ENCODE data around the gene GDF10. TPM values are rescaled to one million over a fixed set of nuclear protein-coding genes. Genes with fewer than 3 reads are reported as not detected.

The GDF10 gene
- total RNA-seq, 2 donors from 2014 or later = 6.6 to 8.0 TPM

DNA sequence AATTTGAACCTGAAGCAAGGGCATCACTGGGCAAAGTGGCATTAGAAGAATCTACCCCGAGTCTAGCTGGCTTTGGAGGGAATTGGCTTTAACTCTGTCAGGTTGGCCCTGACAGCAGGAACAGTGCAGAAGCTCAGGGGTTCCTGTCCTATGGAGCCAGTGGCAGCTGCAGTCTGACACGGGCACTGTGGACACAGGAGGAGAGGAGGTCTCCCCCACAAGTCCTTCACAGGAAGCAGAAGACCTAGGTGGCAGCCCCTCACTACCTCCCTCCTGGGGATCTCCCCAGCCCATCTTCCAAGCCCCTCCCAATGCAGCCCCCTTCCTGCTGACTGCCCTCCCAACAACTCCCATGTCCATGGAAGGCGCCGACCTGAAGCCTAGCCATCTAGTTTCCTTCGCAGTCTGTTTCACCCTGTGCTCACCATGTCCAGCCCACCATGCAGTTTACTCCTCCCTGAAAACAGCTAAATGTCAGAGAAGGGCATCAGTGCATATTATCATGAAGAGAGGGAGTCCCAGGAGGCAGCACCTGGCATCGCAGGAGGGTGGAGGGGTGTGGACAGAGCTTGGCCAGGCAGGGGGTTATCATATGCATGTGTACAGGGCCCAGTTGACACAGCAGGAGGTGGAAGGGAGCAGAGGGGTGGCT, 17.9 kb upstream of the GDF10 start:
- DNase-seq (no peak), ATAC-seq (no peak)
- Histone ChIP-seq H3K27me3 (no peaks in the 10 kb centered on the region), H3K27ac (no peak overlapping the region), H3K9me3 (no peaks in the 10 kb centered on the region), H3K4me1 (peaks cover 6% of the 10 kb centered on the region), H3K36me3 (replicated peaks in 1 of 2; ENCODE audit: insufficient read depth in 1 of 2, low read depth in 2 of 2) (no peaks in the 10 kb centered on the region), H3K4me3 (no peak overlapping the region)
- TF ChIP-seq, protein P1, sequence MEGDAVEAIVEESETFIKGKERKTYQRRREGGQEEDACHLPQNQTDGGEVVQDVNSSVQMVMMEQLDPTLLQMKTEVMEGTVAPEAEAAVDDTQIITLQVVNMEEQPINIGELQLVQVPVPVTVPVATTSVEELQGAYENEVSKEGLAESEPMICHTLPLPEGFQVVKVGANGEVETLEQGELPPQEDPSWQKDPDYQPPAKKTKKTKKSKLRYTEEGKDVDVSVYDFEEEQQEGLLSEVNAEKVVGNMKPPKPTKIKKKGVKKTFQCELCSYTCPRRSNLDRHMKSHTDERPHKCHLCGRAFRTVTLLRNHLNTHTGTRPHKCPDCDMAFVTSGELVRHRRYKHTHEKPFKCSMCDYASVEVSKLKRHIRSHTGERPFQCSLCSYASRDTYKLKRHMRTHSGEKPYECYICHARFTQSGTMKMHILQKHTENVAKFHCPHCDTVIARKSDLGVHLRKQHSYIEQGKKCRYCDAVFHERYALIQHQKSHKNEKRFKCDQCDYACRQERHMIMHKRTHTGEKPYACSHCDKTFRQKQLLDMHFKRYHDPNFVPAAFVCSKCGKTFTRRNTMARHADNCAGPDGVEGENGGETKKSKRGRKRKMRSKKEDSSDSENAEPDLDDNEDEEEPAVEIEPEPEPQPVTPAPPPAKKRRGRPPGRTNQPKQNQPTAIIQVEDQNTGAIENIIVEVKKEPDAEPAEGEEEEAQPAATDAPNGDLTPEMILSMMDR (IDR thresholded peaks at IDR 0.05) = no peak
- TF ChIP-seq POLR2A (IDR thresholded peaks at IDR 0.05) = no peak
- intact Hi-C loops (cut with DNase I) = no loop called here
- 74 to 78% methylated on average over 5 to 6 of the region's 6 CpGs for WGBS, 2 donors

DNA sequence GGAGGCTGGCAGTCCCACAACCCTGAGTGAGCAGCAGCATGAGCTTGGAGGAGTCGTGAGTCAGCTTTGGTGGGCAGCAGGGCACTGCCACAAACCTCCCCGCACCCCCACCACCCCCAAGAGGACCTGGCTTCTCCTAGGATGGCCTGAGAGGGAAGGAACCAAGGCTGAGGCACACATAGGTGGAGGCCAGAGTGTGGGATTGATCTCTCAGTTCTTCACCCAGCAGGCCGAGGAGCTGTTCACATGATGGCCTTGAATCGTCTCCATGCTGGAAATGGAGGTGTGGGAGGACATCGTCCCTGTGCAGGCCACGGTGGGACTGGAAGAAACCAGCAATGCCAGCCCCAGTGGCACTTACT, 17.4 kb upstream of the GDF10 start:
- Histone ChIP-seq H3K36me3 (replicated peaks in 1 of 2; ENCODE audit: insufficient read depth in 1 of 2, low read depth in 2 of 2) (no peaks in the 10 kb centered on the region), H3K4me3 (no peak overlapping the region), H3K9me3 (no peaks in the 10 kb centered on the region), H3K4me1 (peaks cover 11% of the 10 kb centered on the region), H3K27ac (no peak overlapping the region), H3K27me3 (no peaks in the 10 kb centered on the region)
- ATAC-seq (no peak), DNase-seq (no peak)
- WGBS, 2 donors = 55 to 88% methylated on average over 1 to 6 of the region's 6 CpGs
- TF ChIP-seq, protein P1 (IDR thresholded peaks at IDR 0.05) = no peak
- no peak for TF ChIP-seq POLR2A (IDR thresholded peaks at IDR 0.05)
- intact Hi-C loops (cut with DNase I) = no loop called here

DNA sequence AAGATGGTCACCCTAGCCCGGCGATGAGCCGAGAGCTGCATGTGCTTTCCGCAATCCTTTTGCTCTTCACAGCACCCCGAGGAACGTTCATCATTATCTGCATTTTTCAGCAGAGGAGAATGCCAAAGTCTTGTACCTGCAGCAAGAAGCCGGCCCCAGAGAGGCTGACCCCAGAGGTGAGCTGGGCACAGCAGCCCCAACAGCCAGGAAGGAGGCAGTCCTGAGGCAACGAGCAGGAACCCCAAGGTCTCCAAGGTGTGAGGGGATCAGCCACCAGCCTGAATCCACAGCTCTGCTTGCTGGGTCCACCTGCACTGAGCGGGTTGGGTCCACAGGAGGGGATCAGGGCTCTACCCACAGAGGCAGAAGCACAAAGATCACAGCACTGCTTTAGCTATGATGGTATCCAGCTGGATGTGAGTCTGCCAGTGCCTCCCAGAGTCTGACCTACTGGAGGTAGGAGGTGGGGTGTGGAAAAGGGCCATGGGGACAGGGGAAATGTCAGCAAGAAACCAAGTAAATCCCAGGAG, 16.8 kb upstream of the GDF10 start:
- Histone ChIP-seq H3K4me1 (peaks cover 13% of the 10 kb centered on the region), H3K36me3 (replicated peaks in 1 of 2; ENCODE audit: insufficient read depth in 1 of 2, low read depth in 2 of 2) (no peaks in the 10 kb centered on the region), H3K9me3 (no peaks in the 10 kb centered on the region), H3K27me3 (no peaks in the 10 kb centered on the region), H3K27ac (no peak overlapping the region), H3K4me3 (no peak overlapping the region)
- TF ChIP-seq, protein P1 (IDR thresholded peaks at IDR 0.05) = no peak
- TF ChIP-seq POLR2A (IDR thresholded peaks at IDR 0.05) = no peak
- WGBS, 2 donors = 89 to 98% methylated on average over 8 to 9 of the region's 9 CpGs
- no peak for ATAC-seq
- no peak for DNase-seq
- intact Hi-C loops (cut with DNase I) = no loop called here

DNA sequence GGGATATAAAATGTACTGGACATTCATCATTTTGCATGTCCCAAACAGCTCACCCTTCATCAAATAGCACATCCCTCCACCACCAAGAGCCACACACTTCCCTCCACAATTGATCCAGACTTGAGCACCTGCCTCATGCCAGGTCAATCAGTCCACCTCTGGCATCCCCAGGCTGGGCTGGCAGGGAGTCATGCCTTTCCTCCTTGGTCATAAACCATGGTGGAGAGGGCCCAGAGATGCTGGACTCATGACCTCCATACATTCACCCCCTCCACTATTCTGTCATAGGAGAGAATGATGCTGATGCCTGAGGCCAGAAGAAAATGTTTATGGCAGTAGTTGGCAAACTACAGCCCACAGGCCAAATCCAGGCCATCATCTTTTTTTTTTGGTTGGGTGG, 16.1 kb upstream of the GDF10 start:
- Histone ChIP-seq H3K4me1 (peaks cover 13% of the 10 kb centered on the region), H3K27me3 (no peaks in the 10 kb centered on the region), H3K9me3 (no peaks in the 10 kb centered on the region), H3K36me3 (replicated peaks in 1 of 2; ENCODE audit: insufficient read depth in 1 of 2, low read depth in 2 of 2) (no peaks in the 10 kb centered on the region), H3K4me3 (no peak overlapping the region), H3K27ac (no peak overlapping the region)
- intact Hi-C loops (cut with DNase I) = no loop called here
- DNase-seq = no peak
- TF ChIP-seq, protein P1 (IDR thresholded peaks at IDR 0.05) = no peak
- no peak for TF ChIP-seq POLR2A (IDR thresholded peaks at IDR 0.05)
- no peak for ATAC-seq
